ENCODE results near the gene FAM114A1. TPM values are rescaled to one million over a fixed set of nuclear protein-coding genes. Genes with fewer than 3 reads are reported as not detected.

Gene FAM114A1
- total and polyA plus RNA-seq, 4 donors: 22.1 to 108 (median 53.9) TPM

DNA sequence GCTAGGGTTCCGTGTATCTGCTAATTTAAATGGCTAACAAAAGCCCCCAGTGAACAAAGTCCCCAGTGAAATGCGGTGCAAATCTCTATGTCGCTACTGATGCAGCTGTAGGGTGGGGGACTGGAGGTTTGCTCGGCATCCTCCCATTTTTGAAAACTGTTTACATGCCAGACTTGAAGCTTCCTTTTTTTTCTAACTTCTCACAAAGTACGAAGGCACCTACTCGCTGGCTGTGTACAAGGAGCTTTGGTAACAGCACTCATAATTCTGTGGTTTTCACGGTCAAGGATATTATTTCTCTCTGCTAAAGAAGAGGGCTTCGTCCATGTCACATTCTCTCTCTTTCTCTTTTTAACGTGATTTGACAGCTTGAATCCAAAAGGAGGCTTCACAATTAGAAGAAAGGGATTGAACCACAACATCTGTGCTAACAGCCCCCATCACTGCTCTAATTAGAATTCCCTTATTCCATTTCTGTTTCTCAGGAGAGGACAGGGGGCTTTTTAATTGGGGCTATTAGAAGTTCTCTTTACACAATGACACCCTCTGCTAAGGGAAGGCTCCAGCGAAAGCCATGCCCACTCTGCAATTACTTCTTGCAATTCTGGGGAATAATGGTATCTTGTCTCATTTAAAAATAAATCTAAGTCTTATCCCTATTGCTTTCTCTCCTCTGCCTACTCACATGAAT is 117.9 kb downstream of the FAM114A1 start:
- no peak for TF ChIP-seq RXRA (IDR thresholded peaks at IDR 0.05)
- no peak for TF ChIP-seq YY1 (IDR thresholded peaks at IDR 0.05)
- TF ChIP-seq, protein P1, sequence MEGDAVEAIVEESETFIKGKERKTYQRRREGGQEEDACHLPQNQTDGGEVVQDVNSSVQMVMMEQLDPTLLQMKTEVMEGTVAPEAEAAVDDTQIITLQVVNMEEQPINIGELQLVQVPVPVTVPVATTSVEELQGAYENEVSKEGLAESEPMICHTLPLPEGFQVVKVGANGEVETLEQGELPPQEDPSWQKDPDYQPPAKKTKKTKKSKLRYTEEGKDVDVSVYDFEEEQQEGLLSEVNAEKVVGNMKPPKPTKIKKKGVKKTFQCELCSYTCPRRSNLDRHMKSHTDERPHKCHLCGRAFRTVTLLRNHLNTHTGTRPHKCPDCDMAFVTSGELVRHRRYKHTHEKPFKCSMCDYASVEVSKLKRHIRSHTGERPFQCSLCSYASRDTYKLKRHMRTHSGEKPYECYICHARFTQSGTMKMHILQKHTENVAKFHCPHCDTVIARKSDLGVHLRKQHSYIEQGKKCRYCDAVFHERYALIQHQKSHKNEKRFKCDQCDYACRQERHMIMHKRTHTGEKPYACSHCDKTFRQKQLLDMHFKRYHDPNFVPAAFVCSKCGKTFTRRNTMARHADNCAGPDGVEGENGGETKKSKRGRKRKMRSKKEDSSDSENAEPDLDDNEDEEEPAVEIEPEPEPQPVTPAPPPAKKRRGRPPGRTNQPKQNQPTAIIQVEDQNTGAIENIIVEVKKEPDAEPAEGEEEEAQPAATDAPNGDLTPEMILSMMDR (IDR thresholded peaks at IDR 0.05; ENCODE audit: low read depth, low read length, missing input control): no peak
- TF ChIP-seq TAF1 (conservative IDR thresholded peaks at IDR 0.05): no peak
- TF ChIP-seq FOXA1 (IDR thresholded peaks at IDR 0.05): no peak
- TF ChIP-seq FOXA2 (IDR thresholded peaks at IDR 0.05): no peak
- TF ChIP-seq EGR1 (IDR thresholded peaks at IDR 0.05; ENCODE audit: low read depth in 2 of 2): no peak
- TF ChIP-seq, protein P2, sequence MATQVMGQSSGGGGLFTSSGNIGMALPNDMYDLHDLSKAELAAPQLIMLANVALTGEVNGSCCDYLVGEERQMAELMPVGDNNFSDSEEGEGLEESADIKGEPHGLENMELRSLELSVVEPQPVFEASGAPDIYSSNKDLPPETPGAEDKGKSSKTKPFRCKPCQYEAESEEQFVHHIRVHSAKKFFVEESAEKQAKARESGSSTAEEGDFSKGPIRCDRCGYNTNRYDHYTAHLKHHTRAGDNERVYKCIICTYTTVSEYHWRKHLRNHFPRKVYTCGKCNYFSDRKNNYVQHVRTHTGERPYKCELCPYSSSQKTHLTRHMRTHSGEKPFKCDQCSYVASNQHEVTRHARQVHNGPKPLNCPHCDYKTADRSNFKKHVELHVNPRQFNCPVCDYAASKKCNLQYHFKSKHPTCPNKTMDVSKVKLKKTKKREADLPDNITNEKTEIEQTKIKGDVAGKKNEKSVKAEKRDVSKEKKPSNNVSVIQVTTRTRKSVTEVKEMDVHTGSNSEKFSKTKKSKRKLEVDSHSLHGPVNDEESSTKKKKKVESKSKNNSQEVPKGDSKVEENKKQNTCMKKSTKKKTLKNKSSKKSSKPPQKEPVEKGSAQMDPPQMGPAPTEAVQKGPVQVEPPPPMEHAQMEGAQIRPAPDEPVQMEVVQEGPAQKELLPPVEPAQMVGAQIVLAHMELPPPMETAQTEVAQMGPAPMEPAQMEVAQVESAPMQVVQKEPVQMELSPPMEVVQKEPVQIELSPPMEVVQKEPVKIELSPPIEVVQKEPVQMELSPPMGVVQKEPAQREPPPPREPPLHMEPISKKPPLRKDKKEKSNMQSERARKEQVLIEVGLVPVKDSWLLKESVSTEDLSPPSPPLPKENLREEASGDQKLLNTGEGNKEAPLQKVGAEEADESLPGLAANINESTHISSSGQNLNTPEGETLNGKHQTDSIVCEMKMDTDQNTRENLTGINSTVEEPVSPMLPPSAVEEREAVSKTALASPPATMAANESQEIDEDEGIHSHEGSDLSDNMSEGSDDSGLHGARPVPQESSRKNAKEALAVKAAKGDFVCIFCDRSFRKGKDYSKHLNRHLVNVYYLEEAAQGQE (IDR thresholded peaks at IDR 0.05): no peak
- no peak for TF ChIP-seq RAD21 (IDR thresholded peaks at IDR 0.05)
- TF ChIP-seq, protein P3, sequence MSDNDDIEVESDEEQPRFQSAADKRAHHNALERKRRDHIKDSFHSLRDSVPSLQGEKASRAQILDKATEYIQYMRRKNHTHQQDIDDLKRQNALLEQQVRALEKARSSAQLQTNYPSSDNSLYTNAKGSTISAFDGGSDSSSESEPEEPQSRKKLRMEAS (IDR thresholded peaks at IDR 0.05): no peak
- no peak for TF ChIP-seq HNF4G (IDR thresholded peaks at IDR 0.05)
- TF ChIP-seq HNF4A (conservative IDR thresholded peaks at IDR 0.05): no peak
- no peak for TF ChIP-seq NR2F2 (IDR thresholded peaks at IDR 0.05)
- TF ChIP-seq, protein P4, sequence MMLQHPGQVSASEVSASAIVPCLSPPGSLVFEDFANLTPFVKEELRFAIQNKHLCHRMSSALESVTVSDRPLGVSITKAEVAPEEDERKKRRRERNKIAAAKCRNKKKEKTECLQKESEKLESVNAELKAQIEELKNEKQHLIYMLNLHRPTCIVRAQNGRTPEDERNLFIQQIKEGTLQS (IDR thresholded peaks at IDR 0.05): no peak
- no peak for TF ChIP-seq SP1 (IDR thresholded peaks at IDR 0.05)
- TF ChIP-seq JUND (IDR thresholded peaks at IDR 0.05): no peak
- no peak for TF ChIP-seq GABPA (IDR thresholded peaks at IDR 0.05 in 1 of 2, conservative IDR thresholded peaks at IDR 0.05 in 1 of 2)
- TF ChIP-seq, protein P5, sequence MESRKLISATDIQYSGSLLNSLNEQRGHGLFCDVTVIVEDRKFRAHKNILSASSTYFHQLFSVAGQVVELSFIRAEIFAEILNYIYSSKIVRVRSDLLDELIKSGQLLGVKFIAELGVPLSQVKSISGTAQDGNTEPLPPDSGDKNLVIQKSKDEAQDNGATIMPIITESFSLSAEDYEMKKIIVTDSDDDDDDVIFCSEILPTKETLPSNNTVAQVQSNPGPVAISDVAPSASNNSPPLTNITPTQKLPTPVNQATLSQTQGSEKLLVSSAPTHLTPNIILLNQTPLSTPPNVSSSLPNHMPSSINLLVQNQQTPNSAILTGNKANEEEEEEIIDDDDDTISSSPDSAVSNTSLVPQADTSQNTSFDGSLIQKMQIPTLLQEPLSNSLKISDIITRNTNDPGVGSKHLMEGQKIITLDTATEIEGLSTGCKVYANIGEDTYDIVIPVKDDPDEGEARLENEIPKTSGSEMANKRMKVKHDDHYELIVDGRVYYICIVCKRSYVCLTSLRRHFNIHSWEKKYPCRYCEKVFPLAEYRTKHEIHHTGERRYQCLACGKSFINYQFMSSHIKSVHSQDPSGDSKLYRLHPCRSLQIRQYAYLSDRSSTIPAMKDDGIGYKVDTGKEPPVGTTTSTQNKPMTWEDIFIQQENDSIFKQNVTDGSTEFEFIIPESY (IDR thresholded peaks at IDR 0.05): no peak
- Histone ChIP-seq H3K9ac (ENCODE audit: low read depth in 1 of 2, low read length in 2 of 2) (no peak overlapping the region), H3K27ac (ENCODE audit: low read depth in 1 of 2, low read length in 2 of 2) (no peak overlapping the region), H3K27me3 (ENCODE audit: control insufficient read depth in 4 of 4, insufficient read depth in 4 of 4, low read length in 3 of 4) (no peaks in the 10 kb centered on the region), H3K4me1 (ENCODE audit: control insufficient read depth in 4 of 4, insufficient read depth in 4 of 4, low read length in 3 of 4) (peaks cover 2 to 11% (median 2%) of the 10 kb centered on the region in 4 donors), H3K4me3 (ENCODE audit: low read depth in 1 of 3, low read length in 3 of 3) (no peak overlapping the region), H3K9me3 (ENCODE audit: control insufficient read depth in 4 of 4, low read length in 3 of 4) (no peaks in the 10 kb centered on the region), H3K36me3 (ENCODE audit: control insufficient read depth in 4 of 4, insufficient read depth in 3 of 4, low read depth in 1 of 4, low read length in 3 of 4) (no peaks in the 10 kb centered on the region)
- WGBS: 81% methylated on average over 10 of the region's 10 CpGs
- no peak for DNase-seq (ENCODE audit: low spot score)

Measured in liver (tissue), 9 donors.